CD4-positive, alpha-beta T cell treated with Interleukin-2 at 100 ng/mL for 4 hours (primary cell): ENCODE data around the gene C14orf180.

Source experiments
- DNase-seq: peaks from one replicate; pipeline ENCODE4 v3.0.0-alpha.2; 2020; ENCODE audit warnings: low spot score

Gene C14orf180

DNA sequence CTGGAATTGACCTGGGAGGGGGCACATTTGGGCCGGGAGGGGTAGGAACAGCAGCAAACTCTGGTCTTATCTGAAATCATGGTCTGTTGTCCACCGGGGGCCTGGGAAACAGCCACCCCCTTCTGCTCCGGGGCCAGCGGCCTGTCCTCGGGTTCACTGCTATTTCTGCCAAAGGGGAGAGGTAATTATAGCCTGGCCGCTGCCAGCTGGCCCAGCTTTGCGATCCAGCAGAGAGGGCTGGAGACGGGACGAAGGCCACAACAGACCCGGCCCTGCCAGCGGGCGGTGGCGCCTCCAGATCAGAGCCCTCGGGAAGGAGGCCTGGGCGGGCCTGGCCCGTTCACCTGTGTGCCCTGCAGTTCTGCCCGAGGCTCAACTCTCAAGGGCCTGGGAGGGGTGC lies at the start of gene C14orf180:
TSS of gene C14orf180 (plus strand) at position 258 of the 400 bp plus-strand sequence. CDS start 6,667 bp downstream, outside the sequence.
- no peak for DNase-seq

DNA sequence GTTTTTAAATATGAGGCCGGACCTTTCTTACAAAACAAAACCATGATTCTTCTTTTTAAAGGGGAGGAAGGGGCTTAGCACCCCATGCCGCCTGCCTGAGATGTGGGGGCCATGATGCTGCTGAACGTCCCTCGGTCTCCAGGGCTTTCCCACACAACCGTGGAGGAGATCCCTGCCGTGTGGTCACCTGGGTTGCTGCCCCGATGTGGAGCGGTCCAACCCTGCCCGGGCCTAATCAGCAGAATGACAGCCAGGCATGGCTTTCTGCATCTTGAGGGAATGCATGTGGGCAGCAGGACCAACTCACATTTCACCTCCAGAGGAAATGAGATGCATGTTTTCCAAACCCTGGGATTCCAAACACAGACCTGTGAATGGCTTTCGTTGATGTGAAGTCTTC lies 48.9 kb upstream of the C14orf180 start:
- no peak for DNase-seq

DNA sequence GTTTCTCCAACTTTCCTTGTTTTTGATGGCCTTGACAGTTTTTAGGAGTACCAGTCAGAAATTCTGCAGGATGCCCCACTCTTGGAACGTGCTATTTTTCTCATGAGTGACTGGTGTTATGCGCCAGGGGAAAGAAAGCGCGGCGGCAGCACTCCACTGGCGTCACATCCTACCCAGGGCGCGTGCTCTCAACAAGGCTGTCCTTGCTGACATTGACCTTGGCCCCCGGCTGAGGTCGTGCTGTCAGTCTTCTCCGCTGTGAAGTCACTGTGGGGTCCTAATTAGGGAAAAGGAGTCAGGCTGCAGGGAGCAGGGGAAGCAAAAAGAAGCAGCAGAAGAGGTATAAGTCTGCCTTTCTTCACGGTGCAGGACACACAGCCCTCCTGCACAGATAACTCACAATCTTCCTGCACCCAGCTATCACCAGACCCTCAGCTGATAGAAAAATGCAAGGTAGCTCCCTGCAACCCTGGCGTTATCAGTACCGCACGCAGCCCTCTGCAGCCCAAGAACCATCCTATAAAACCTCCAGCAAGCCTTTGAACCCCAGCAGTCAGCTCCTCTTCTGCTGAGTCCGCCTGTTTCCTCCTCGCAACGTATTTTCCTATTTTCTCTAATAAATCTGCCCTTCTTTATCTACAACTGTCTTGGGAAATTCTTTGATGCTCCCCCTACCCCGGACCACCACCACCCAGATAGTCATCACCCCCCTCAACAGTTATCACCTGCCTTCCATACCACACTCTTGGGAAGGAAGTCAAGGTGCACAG lies 48.0 kb upstream of the C14orf180 start:
- DNase-seq: no peak

DNA sequence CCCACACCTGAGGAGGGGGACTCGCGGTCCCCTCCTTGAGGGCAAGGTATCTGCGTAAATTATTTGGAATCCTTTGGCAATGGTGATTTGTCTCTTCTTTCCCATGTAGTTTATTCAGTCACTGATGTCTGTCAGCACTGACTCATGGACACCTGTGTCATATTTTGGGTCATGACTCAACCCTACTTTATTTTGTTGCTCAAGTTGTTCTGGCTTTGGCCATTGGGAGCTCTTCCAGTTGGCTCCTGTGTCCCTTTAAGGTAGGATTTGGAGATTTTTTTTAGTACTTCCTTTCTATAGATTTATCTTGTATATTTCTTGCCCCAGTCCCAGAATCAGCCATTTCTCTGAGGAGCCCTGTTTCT lies 47.4 kb upstream of the C14orf180 start:
- no peak for DNase-seq

DNA sequence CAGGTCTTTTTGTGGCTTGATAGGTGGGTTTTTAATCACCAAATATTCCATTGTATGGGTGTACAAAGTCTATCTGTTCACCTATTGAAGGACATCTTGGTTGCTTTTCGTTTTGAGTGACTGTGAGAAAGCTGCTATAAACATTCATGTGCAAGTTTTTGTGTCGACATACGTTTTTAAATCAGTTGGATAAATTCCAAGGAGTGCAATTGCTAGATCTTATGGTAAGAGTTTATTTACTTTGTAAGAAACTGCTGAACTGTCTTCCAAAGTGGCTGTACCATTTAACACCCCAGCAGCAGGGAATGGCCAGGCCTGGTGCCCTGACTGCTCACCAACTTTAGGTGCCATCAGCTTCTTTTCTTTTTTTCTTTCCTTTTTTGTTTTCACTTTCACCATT lies 45.5 kb upstream of the C14orf180 start:
- no peak for DNase-seq

DNA sequence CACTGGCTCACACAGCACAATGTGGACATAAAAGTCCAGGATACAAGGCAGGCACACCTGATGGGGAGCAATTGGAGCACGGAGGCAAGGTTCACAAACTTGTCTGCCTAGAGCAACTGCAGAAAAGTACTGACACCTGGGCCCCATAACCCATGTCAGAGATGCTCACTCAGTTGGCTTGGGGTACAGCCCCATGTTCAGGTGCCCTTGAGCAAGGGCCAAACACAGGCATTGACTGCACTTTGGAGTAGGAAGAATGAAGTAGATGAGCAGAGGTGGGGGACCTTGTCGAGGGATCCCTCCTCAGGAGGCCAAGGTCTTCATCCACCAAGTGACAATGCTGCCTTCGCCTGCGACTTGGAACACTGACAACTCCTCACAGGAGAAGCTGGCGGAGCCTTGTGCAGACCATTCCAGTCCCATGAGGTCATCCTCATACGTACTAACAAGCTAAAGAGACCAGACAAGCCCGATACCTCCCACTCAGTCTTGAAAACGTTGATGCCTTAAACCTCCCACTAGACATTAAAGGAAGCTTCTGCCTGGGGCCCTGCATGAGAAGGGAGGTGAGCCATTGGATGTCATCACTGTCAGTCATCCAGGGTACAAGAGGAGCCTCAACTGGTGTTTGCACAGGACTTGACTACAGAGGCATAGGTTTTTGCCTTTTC lies 42.5 kb upstream of the C14orf180 start:
- no peak for DNase-seq

DNA sequence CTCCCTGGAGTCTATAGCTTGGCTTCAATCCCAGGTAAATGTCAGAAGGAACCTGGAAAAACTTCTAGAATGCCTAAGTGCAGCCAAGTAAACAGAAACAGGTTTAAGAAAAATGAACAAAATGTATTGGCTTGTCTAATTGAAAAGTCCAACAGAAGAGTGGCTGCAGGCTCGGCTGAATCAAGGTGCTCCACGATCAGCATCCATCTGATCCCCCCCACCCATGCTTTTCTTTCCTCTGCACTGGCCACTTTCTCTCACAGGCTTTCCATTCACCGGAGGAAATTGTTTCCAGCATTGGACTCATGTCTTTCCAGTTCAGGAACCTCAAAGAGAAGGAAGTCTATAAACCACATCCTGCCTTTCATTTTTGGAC lies 42.0 kb upstream of the C14orf180 start:
- DNase-seq: no peak

DNA sequence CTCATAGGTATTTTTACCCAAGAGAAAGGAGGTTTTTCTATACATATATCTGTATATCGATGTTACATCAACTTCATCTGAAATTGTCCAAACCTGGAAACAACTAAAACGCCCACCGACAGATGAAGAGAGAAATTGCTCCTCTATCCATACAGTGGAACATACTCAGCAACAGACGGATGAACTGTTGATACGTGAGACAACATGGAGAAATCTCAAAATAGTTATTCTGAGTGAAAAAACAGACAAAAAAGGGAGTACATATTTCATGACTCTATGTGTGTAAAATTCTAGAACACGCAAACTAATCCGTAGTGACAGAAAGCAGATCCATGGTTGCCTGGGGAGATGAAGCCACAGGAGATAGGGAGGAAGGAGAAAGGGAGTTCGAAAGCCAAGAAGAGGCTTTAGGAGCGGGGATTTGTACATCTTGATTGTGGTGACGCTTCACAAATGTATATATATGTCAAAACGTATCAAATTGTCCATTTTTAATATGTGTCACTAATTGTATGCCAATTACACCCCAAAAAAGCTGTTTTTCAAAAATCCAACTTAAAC lies 37.6 kb upstream of the C14orf180 start:
- DNase-seq: no peak

DNA sequence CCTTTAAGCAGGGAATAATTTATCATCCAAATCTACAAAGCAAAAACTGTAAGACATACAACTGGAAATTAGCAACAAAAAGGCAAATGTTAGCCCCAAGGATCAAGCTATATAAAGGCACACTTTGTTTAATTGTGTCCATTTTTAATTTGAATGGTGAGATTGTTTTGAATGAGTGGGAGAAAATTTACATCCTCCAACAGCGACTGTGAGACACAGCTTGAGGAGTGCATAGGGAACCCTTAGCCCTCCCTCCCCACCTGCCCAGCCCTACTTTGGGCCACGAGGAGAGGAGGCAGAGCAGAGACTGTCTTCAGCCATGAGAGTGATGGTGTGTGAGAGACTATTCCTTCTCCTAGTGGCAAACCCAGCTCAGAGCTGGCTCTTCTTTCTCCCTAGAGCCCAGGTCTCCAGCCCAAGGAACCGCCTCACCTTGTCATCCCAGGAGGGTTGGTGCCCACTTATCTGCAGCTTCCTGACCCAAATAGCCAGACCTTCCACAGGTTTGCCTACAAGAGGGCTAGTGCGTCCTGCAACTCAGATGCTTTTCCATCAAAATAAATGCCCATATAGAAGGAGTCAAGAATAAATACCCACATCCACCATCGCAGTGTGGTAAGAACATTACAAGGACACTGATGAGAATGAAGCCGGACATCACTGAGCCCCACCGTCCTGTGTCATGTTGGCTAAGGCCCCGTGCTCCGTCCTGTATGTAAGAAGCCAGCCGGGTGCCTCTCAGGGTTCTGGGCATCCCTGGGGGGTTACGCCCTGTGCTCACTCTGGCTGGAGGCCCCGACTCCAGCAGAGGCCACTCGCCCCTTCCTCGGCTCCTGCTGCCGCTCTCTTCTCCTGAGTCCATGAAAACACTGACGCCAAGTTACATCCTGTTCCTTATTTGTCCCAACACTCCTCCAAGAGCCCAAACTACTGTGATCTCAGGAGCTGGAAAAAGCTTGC lies 36.4 kb upstream of the C14orf180 start:
- no peak for DNase-seq

DNA sequence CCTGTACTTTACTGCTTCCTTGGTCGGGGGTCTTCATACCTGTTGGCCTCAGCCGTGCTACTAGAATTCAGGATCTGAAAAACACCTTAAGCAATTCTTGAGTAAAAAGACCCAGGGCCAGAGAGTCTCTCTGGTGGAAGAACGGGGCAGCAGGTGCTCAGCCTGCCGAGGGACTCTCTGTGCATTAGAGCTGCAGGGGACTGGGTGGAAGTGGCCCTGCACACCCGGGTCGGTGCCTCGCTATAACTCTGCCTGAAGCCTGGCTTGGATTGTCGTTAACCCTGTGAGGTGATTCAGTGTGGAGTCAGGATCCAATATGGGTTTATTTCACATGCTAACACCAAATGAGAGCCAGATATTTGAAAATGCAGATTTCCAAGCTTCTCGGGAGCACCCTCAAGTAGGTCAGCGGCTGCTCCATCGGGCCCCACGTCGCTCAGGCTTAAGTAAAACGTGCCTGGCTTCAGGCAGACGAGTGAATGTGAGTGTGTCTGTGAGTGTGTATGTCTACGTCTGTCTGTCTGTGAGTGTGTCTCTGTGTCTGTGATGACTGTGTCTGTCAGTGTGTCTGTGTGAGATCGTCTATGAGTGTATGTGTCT lies 35.1 kb upstream of the C14orf180 start:
- DNase-seq: no peak

DNA sequence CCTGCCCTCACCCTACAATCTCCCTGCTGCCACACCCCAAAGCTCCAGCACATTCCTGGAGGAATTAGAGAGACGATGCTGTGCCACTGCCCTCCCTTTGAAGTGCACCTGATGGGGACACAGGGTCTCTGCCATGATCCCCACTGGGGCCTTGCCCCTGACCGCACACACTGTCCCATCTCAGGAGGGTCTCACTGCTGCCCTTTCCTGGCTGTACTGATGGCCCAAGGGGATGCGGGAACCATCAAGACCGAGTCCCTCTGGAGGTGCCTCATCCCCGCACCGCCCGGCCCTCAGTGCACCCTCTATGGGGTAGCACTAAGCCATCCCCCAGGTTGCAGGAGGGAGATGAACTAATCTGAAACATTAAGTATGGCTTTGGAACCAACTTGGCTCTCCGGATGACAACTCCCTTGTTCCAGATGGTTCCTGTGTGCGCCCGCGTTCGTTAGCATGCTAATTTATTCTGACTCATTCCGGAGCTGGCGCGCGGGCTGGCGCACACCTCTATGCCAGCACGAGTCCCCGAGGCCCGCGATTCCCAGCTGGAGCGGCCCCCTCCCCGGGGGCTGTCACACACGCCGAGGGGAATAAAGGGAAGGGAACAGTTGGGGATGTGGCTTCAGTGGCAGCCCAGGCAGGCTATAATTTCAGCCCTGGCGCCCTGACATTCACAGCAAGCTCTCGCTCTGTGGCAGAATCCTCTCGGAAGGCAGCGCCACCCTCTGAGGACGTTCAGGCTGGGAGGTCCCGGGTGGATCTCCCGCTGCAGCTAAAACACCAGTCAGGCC lies 34.2 kb upstream of the C14orf180 start:
- DNase-seq: no peak

DNA sequence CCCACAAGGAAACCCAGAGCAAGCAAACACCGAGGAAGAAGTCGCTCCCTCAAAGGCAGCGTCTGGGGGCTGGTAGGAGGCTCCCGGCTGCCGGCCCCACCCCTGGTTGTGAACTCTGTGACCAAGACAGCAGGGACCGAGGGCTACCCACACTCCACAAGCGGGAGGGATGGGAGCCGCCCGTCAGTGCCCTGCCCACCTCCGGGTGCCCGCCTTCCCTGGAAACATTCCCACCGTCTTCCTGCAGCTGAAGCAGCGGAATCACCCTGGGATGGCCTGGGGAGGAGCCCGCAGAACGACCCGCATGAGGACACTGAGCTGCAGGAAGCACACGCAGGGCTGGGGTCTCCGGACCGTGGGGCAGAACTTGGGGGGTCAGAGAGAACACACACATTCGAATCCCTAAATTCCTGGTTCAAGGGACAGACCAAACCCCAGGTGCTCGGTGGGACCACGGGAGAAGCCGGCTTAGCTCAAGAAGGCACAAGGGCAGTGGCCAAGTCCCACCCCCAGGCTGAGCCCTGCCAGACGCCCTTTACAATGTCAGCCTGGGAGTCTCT lies 33.5 kb upstream of the C14orf180 start:
- DNase-seq: no peak

DNA sequence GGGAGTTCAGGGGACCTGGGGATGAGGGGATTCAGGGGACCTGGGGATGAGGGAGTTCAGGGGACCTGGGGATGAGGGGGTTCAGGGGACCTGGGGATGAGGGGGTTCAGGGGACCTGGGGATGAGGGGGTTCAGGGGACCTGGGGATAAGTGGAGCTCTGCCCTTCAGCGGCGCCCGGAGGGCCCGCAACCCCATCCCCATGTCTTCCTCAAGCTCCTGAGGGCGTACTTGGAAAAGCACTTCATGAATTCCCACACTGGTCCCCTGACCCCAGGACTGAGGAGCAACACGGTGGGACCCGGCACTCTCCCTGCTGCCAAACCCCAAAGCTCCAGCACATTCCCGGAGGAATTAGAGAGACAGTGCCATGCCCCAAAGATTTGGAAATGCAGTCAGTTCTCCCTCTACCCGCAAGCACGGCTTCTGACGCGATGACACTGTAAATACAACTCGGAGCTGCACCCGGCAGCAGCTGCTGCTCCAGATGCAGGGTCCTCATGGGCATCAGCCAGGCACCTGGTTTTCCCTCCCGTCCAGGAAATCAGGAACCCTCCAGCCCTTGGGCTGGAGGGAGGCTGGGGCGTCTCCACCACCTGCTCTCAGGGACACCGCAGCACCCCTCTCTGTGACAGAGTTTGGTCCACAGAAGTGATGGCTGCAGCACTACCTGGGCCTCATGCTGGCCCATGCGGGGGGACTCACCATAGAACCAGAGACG lies 32.8 kb upstream of the C14orf180 start:
- DNase-seq: no peak

DNA sequence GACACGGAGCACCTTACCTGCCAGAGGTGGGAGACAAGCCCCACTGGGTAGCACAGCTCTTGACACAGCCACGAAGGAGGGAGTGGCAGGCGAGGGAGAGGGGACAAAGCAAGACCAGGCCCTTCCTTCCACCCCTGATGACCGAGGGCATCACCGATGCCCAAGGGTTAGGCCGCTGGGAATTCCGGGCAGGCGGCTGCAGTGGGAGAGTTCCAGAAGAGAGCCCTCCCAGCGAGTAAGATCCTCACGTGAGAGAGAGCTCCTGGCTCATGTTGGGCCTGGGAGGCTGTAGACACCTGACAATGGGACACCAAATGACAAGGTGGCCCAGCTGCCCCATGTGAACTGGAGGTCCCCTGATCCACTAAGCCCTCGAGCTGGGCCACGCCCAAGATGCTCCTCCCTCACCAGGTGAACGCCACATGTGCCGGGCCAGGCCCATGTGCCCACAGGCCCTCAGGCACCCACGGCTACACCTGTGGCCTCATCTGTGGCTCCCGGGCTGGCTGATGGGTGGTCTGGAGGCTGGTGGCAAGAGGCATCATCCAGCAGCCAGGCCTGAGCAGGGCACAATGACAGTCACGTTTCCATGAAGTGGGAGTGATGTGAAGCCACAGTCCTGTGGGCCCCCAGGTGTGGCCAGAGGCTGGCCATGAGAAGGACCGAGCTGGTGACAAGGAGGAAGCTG lies 32.1 kb upstream of the C14orf180 start:
- no peak for DNase-seq

DNA sequence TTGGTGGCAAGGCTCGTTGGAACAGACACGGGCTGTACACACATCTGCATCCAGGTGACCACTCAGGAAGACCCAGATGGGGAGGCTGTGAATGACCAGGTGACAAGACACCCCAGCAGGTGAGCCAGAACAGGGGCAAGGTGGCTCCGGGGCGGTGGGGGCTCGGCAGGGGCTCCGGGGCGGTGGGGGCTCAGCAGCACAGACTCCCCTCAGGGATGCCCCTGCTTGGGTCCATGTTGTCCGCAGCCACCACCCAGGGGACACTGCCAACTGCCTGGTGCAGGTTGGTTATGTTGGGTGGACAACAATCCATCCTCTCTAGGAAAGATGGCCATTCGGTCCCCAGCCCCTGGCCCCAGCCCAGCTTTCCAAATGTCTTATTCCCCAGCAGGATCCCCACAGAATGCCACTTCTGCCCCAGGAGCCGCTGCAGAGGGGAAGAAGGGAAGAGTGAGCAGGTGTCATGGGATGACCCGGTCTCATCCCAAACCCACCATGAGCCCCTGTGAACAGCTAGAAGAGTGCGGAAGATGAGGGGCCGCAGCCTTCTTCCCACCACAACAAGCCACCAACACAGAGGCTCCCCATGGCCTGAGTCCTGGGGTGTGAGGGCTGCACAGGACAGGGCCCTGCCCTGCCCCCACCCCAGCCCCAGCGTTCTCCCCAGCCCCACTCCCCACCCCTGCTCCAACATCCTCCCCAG lies 31.4 kb upstream of the C14orf180 start:
- no peak for DNase-seq

DNA sequence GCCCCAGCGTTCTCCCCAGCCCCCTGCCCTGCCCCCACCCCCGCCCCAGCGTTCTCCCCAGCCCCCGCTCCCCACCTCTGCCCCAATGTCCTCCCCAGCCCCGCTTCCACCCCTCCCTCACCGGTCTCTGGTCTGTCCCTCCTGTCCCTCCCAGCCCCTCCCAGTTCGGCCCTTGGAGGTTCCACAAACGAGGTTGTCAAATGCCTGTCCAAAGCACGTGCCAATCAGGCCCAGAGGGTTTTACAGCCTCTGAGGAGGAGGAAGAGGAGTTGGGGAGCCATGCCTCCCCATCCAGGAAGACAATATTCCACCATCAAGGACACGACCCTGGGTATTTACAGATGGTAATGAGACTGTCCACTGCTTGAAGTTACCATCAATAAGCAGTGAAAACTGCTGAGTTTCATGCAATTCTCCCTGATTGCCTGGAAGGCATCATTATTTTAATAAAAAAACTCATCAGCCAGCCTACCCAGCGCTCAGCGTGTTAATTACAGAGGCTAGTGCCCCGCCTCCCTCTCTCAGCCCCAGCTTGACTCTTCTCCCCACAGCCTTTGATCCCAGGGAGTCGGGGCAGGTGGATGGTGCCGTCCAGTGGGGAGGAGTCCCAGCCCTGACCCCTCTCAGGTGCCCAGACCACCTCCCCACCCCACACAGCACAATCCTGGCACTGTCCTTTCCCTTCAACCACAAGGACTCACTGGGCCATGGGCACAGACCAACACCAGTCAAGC lies 30.6 kb upstream of the C14orf180 start:
- DNase-seq: no peak

DNA sequence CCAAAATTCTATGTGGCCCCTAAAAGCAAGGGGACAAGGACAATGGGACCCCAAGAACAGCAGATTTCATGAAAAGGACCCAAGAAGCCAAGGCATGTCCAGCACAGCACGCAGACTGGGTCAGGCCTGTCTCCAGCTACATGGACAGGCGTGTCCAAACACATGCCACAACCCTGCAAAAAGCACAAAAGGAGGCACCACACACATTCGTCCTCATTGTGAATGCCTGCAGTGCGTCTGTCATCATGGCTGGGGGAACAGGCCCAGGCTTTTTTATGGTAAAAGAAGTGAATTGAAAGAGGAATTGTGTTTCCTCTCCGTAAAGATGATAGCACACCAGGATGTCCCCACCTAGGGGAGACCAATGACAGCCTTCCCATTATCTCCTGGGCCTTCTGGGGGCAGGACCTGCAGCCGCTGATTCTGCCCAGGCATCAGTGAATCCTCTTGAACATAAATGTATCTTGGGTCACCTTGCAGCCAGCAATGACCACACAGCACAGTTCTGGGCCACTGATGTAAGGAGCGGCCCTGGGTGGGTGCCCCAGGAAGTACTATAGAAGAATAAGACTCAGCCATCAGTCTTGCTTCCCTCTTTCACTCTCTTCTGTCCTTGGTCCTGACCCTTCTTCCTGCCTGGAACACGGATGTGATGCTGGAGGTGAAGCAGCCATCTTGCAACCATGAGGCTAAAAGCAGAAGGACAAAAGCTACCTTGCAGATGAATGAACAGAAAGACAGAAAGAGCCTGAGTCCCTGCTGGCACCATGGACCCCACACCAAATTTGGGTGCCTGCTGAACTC lies 29.8 kb upstream of the C14orf180 start:
- no peak for DNase-seq
